ENCODE data around the gene POTEH.
"Not testable (repeated sequence)": the region's sequence is repeated elsewhere in the genome, so short reads cannot be mapped to it uniquely, and the experiment has no call there.

DNA sequence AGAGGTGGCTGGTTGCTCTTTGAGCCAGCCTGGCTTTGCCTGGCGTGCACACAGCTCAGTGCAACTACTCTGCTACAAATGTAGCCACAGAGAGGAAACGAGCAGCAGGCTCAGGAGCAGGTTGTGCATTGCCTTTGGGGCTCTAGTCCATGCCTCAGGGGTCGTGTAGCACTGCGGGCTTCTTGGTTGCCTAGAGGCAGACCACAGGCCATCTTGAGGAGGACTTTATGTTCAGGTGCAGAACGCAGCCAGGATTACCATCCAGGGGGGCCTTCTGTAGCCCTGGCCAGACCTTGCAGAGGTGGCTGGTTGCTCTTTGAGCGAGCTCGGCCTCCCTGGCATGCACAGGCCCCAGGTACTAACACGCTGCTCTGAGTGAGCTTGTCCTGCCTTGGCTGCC is 41.2 kb downstream of the POTEH start:
- not testable (repeated sequence) for TF ChIP-seq CTCF (IDR thresholded peaks at IDR 0.05; ENCODE audit: low read depth, low read length); POLR2A (IDR thresholded peaks at IDR 0.05; ENCODE audit: extremely low read depth, insufficient read length); MAX (IDR thresholded peaks at IDR 0.05; ENCODE audit: low read depth, low read length)
